ENCODE data around the gene RELT.

The RELT gene

GRCh38 chr11:73353422-73353821 is 22.8 kb upstream of the RELT start:
- Histone ChIP-seq H3K4me1 (ENCODE audit: control insufficient read depth, low read length) (peaks cover 4% of the 10 kb centered on the region), H3K4me2 (ENCODE audit: low read length) (no peak overlapping the region), H3K79me2 (ENCODE audit: control insufficient read depth, low read length) (no peaks in the 10 kb centered on the region), H3K27me3 (ENCODE audit: control insufficient read depth, low read length) (peaks cover 9% of the 10 kb centered on the region; the same call in 1 of the 2 replicates), H3K9me2 (replicated peaks; ENCODE audit: control insufficient read depth, low read length) (no peaks in the 10 kb centered on the region), H3K9me3 (ENCODE audit: control insufficient read depth, insufficient read depth, low read length) (no peaks in the 10 kb centered on the region), H3F3A (ENCODE audit: control insufficient read depth, insufficient read depth) (no peaks in the 10 kb centered on the region), H3K4me3 (ENCODE audit: low read length) (no peak overlapping the region), H4K20me1 (ENCODE audit: control insufficient read depth, insufficient read depth, low read depth, low read length) (no peaks in the 10 kb centered on the region), H3K27ac (ENCODE audit: low read depth, low read length) (no peak overlapping the region), H3K36me3 (ENCODE audit: control insufficient read depth, low read length) (no peaks in the 10 kb centered on the region)
- TF ChIP-seq CTCF (IDR thresholded peaks at IDR 0.05; ENCODE audit: low read depth, low read length, poor library complexity, severe bottlenecking) (no peak), EZH2phosphoT487 (IDR thresholded peaks at IDR 0.05; ENCODE audit: borderline replicate concordance, low read length) (no peak)

- H3K4me3 ChIP-seq (ENCODE audit: low read length), result no peak overlapping the region
- peaks cover 4% of the 10 kb centered on the region for H3K4me1 ChIP-seq (ENCODE audit: control insufficient read depth, low read length)
- H3K27ac ChIP-seq (ENCODE audit: low read depth, low read length), result no peak overlapping the region
- no peaks in the 10 kb centered on the region for H3F3A ChIP-seq (ENCODE audit: control insufficient read depth, insufficient read depth)
- no peaks in the 10 kb centered on the region for H3K36me3 ChIP-seq (ENCODE audit: control insufficient read depth, low read length)
- TF ChIP-seq CTCF (IDR thresholded peaks at IDR 0.05; ENCODE audit: low read depth, low read length, poor library complexity, severe bottlenecking), result no peak
- TF ChIP-seq EZH2phosphoT487 (IDR thresholded peaks at IDR 0.05; ENCODE audit: borderline replicate concordance, low read length), result no peak
- H3K4me2 ChIP-seq (ENCODE audit: low read length), result no peak overlapping the region
- H3K79me2 ChIP-seq (ENCODE audit: control insufficient read depth, low read length), result no peaks in the 10 kb centered on the region
- no peaks in the 10 kb centered on the region for H3K9me3 ChIP-seq (ENCODE audit: control insufficient read depth, insufficient read depth, low read length)
- H4K20me1 ChIP-seq (ENCODE audit: control insufficient read depth, insufficient read depth, low read depth, low read length), result no peaks in the 10 kb centered on the region
- no peaks in the 10 kb centered on the region for H3K9me2 ChIP-seq (replicated peaks; ENCODE audit: control insufficient read depth, low read length)
- peaks cover 3% of the 10 kb centered on the region; the same call in 1 of the 2 replicates for H3K27me3 ChIP-seq (ENCODE audit: control insufficient read depth, low read length)
These were observed 21.1 kb upstream of the RELT start for GRCh38 chr11:73355109-73355508.

- Histone ChIP-seq H3K27ac (ENCODE audit: low read depth, low read length) (no peak overlapping the region), H3K4me1 (ENCODE audit: control insufficient read depth, low read length) (no peaks in the 10 kb centered on the region)
These were observed 19.0 kb upstream of the RELT start for GRCh38 chr11:73356979-73357860.

More at GRCh38 chr11:73356979-73357860, 19.0 kb upstream of the RELT start:
- no peak for TF ChIP-seq EZH2phosphoT487 (IDR thresholded peaks at IDR 0.05; ENCODE audit: borderline replicate concordance, low read length)
- no peak for TF ChIP-seq CTCF (IDR thresholded peaks at IDR 0.05; ENCODE audit: low read depth, low read length, poor library complexity, severe bottlenecking)
- H3F3A ChIP-seq (ENCODE audit: control insufficient read depth, insufficient read depth), result no peaks in the 10 kb centered on the region
- H3K9me2 ChIP-seq (replicated peaks; ENCODE audit: control insufficient read depth, low read length), result no peaks in the 10 kb centered on the region
- H3K4me2 ChIP-seq (ENCODE audit: low read length), result no peak overlapping the region
- H4K20me1 ChIP-seq (ENCODE audit: control insufficient read depth, insufficient read depth, low read depth, low read length), result no peaks in the 10 kb centered on the region
- H3K9me3 ChIP-seq (ENCODE audit: control insufficient read depth, insufficient read depth, low read length), result no peaks in the 10 kb centered on the region
- H3K36me3 ChIP-seq (ENCODE audit: control insufficient read depth, low read length), result no peaks in the 10 kb centered on the region
- peaks cover 3% of the 10 kb centered on the region; the same call in 1 of the 2 replicates for H3K27me3 ChIP-seq (ENCODE audit: control insufficient read depth, low read length)
- no peaks in the 10 kb centered on the region for H3K79me2 ChIP-seq (ENCODE audit: control insufficient read depth, low read length)
- no peak overlapping the region for H3K4me3 ChIP-seq (ENCODE audit: low read length)

Measured in DOHH2 (cell line).